HEK293T (cell line): ENCODE results near the gene MLF2.

Experiments used
- CTCF ChIA-PET: fragments of 350-600 bp; formaldehyde crosslinking; extraction: SDS; loops from one replicate; lab custom pipeline; 2021; ENCODE audit warnings: antibody characterized with exemption, inconsistent platforms; lab: Yijun Ruan, JAX
- POLR2A ChIA-PET: fragments of 350-600 bp; formaldehyde crosslinking; extraction: SDS; loops from one replicate; lab custom pipeline; 2020; ENCODE audit warnings: antibody characterized with exemption, inconsistent platforms; lab: Yijun Ruan, JAX
- DNase-seq: peaks from one replicate; pipeline ENCODE4 v3.0.0; 2012; ENCODE audit warnings: mixed read lengths; ENCODE audit errors: extremely low spot score
- ARNT ChIP-seq: fragments of 450-650 bp; IDR thresholded peaks from 2 replicates; pipeline ENCODE4 v1.6.1; 2017; ENCODE audit warnings: mild to moderate bottlenecking
- BHLHE40 ChIP-seq: fragments of 450-650 bp; IDR thresholded peaks from 2 replicates; pipeline ENCODE4 v1.6.1; 2016; ENCODE audit warnings: mild to moderate bottlenecking, moderate library complexity, borderline replicate concordance
- CTBP1 ChIP-seq: fragments of 450-650 bp; IDR thresholded peaks from 2 replicates; pipeline ENCODE4 v1.6.1; 2016; ENCODE audit warnings: borderline replicate concordance
- ELF4 ChIP-seq: fragments of 450-650 bp; IDR thresholded peaks from 2 replicates; pipeline ENCODE4 v1.6.1; 2017; ENCODE audit warnings: antibody characterized with exemption
- FOXA1 ChIP-seq: fragments of 450-650 bp; IDR thresholded peaks from 2 replicates; pipeline ENCODE4 v1.6.1; 2016; ENCODE audit warnings: mild to moderate bottlenecking
- FOXK2 ChIP-seq: fragments of 450-650 bp; IDR thresholded peaks from 2 replicates; pipeline ENCODE4 v1.6.1; 2016; ENCODE audit warnings: mild to moderate bottlenecking
- FOXM1 ChIP-seq: fragments of 450-650 bp; IDR thresholded peaks from 2 replicates; pipeline ENCODE4 v1.6.1; 2017; ENCODE audit warnings: mild to moderate bottlenecking, borderline replicate concordance
- HDGF ChIP-seq: fragments of 450-650 bp; IDR thresholded peaks from 2 replicates; pipeline ENCODE4 v1.6.1; 2017; ENCODE audit warnings: antibody characterized with exemption, borderline replicate concordance
- L3MBTL2 ChIP-seq: fragments of 450-650 bp; conservative IDR thresholded peaks from 2 replicates; pipeline ENCODE4 v1.6.1; 2016; ENCODE audit warnings: mild to moderate bottlenecking
- LEF1 ChIP-seq: fragments of 450-650 bp; IDR thresholded peaks from 2 replicates; pipeline ENCODE4 v1.6.1; 2017; ENCODE audit warnings: mild to moderate bottlenecking, borderline replicate concordance
- NFRKB ChIP-seq: fragments of 450-650 bp; IDR thresholded peaks from 2 replicates; pipeline ENCODE4 v1.6.1; 2016; ENCODE audit warnings: mild to moderate bottlenecking, moderate library complexity
- PKNOX1 ChIP-seq: fragments of 450-650 bp; IDR thresholded peaks from 2 replicates; pipeline ENCODE4 v1.6.1; 2016
- SP1 ChIP-seq: fragments of 450-650 bp; IDR thresholded peaks from 2 replicates; pipeline ENCODE4 v1.6.1; 2017
- SUZ12 ChIP-seq: fragments of 450-650 bp; IDR thresholded peaks from 2 replicates; pipeline ENCODE4 v1.6.1; 2016; ENCODE audit warnings: mild to moderate bottlenecking
- TARDBP ChIP-seq: fragments of 450-650 bp; IDR thresholded peaks from 2 replicates; pipeline ENCODE4 v1.6.1; 2016
- ZNF384 ChIP-seq: fragments of 450-650 bp; IDR thresholded peaks from 2 replicates; pipeline ENCODE4 v1.6.1; 2016

The MLF2 gene

DNA sequence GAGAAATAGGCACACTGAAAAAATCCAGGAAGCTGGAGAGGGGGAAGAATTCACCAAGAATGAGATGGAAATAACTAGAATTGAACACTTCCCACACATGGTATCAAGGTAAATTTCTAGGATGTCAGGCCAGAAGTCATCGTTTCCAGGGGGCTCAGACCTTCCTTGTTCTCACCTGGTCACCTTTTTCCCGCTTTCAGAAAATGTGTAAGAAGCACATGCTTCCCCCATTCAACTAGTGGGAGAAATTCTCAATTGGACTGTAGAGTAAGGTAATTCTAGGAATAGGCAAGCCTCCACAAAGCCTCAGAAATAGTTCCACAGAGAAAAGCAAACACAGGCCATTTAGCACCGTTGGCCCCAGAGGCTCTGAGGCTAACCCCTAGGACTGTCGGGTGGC, 10.4 kb upstream of the MLF2 start:
- no peak for DNase-seq
- POLR2A ChIA-PET: interaction anchor here (0.9 to 8.6 kb wide), 3 partner anchors 10 to 65 kb away, joined by 3 to 148 read pairs (median 4); partner anchors contain the start of genes COPS7A, MLF2 and P3H3
- CTCF ChIA-PET: interaction anchor here (0.7 to 0.8 kb wide), 3 partner anchors 11 to 191 kb away, joined by 3 to 5 read pairs (median 3); partner anchors contain the start of gene MLF2
- TF ChIP-seq L3MBTL2 (peak; percentile 59), ARNT (no peak)

DNA sequence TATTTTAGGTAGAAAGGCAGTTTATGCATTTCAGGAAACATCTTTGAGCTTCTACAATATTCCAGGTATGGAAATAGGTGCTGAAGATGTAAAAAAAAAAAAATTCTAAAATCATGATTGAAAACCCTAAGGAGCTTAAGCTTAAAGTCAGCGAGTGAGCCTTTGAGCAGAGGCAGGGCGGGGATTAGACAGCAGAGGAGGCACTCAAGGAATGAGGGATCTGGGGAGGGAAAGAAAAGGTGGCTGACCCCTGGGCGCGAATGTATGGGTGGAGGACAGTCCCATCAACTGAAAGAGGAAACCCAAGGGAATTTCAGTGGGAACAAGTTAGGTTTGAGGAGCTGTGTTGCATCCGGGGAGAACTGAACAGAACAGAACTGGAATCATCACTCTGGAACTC, 6.8 kb upstream of the MLF2 start:
- TF ChIP-seq HDGF (no peak), FOXM1 (no peak), ELF4 (no peak), TARDBP (no peak)
- no peak for DNase-seq
- ChIA-PET POLR2A (interaction anchor here (1.5 to 2.2 kb wide), 2 partner anchors 36 to 71 kb away, joined by 4 to 8 read pairs; partner anchors contain the start of genes COPS7A and ZNF384), CTCF (interaction anchor here (1.0 to 2.2 kb wide), 2 partner anchors 19 to 66 kb away, joined by 4 to 7 read pairs; no protein-coding TSS in a partner anchor)

DNA sequence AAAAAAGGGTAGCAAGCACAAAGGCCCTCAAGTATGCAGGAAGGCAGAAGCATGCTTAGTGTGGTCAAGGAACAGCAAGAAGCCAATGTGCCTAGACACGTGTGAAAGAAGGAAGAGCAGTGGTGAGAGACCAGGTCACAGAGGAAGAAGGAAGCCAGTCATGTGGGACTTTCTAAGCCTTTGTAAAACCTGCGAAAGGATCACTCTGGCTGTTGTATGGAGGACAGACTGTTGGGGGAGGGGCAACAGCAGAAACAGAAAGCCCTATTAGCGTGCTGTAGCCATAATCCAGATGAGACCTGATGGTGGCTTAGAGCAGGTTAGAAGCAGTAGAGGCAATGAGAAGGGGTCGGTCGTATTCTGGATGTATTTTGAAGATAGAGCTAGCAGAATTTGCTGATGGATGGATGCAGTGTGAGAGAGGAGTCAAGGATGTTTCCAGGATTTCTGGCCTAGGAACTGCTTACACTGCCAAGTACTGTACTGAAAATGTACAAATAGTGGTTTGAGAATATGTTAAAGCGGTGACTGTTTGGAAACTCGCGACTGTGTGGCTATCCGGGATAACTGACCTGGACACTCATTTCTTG, 5.7 kb upstream of the MLF2 start:
- POLR2A ChIA-PET: interaction anchor here (0.9 kb wide), 1 partner anchor 132 kb away, joined by 4 read pairs; no protein-coding TSS in a partner anchor
- DNase-seq: no peak
- TF ChIP-seq HDGF: no peak
- no peak for TF ChIP-seq FOXA1
- TF ChIP-seq ARNT: no peak
- TF ChIP-seq ELF4: no peak
- no peak for TF ChIP-seq TARDBP
- TF ChIP-seq BHLHE40: no peak
- no peak for TF ChIP-seq LEF1
- TF ChIP-seq NFRKB: no peak
- TF ChIP-seq SP1: no peak
- TF ChIP-seq PKNOX1: no peak
- no peak for TF ChIP-seq L3MBTL2
- TF ChIP-seq CTBP1: no peak
- no peak for TF ChIP-seq FOXM1
- TF ChIP-seq ZNF384: no peak
- TF ChIP-seq FOXK2: no peak
- CTCF ChIA-PET: interaction anchor here (0.7 to 2.2 kb wide), 2 partner anchors 13 to 67 kb away, joined by 3 to 7 read pairs; partner anchors contain the start of gene LAG3

DNA sequence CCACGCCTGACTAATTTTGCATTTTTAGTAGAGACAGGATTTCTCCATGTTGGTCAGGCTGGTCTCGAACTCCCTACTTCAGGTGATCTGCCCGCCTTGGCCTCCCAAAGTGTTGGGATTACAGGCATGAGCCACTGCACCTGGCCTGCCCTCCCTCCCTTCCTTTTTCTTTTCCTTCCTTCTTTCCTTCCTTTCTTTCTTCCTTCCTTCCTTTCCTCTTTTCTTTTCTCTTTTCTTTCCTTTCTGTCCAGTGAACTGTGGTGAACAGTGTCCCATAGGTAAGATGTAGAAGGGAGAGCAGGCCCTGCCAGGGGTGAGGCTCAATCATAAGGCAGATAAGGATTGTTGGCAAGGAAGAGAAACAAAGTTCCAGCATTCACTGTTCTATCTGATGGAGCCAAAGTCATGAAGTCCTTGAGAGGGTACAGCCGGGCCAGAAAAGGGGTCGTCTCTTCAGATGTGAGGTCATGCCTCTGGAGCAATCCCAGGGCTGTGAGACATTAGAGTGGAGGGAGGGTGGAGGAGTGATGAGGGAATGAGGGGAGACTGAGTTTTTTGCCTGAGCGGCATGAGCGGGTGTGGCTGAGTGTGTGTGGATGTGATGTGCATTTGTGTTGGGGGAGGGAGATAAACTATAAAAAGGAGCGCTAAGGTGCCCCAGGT, 4.2 kb upstream of the MLF2 start:
- POLR2A ChIA-PET: no interaction called here
- TF ChIP-seq TARDBP (no peak), FOXM1 (no peak)
- no peak for DNase-seq

GRCh38 chr12:6754411-6754810, 1.5 kb upstream of the MLF2 start:
- ChIA-PET POLR2A (interaction anchor here (1.4 to 6.1 kb wide), 18 partner anchors 7 to 141 kb away, joined by 3 to 148 read pairs (median 22); partner anchors contain the start of genes CDCA3, COPS7A, GPR162 and P3H3), CTCF (interaction anchor here (0.6 to 4.7 kb wide), 18 partner anchors 12 to 270 kb away, joined by 3 to 38 read pairs (median 6); partner anchors contain the start of genes GPR162, LAG3, PTMS and SPSB2)

More for the DNA sequence above, 4.2 kb upstream of the MLF2 start:
- CTCF ChIA-PET: interaction anchor here (2.2 kb wide), 1 partner anchor 68 kb away, joined by 7 read pairs; no protein-coding TSS in a partner anchor

More at GRCh38 chr12:6754411-6754810, 1.5 kb upstream of the MLF2 start:
- no peak for DNase-seq
- TF ChIP-seq ARNT: no peak
- TF ChIP-seq ZNF384: no peak
- no peak for TF ChIP-seq NFRKB
- no peak for TF ChIP-seq SUZ12
- no peak for TF ChIP-seq SP1
- no peak for TF ChIP-seq FOXM1
- TF ChIP-seq LEF1: no peak
- no peak for TF ChIP-seq FOXK2
- TF ChIP-seq FOXA1: no peak
- TF ChIP-seq CTBP1: no peak
- TF ChIP-seq L3MBTL2: no peak
- no peak for TF ChIP-seq TARDBP
- TF ChIP-seq PKNOX1: no peak; the same call in 1 of the 2 replicates
- no peak for TF ChIP-seq BHLHE40
- TF ChIP-seq ELF4: no peak
- no peak for TF ChIP-seq HDGF
